GM19035 (cell line): ENCODE results near the gene TRAF4.
A peak's percentile ranks its signal among the peaks of the same experiment; 100 is the strongest.
"Not testable (repeated sequence)": the region's sequence is repeated elsewhere in the genome, so short reads cannot be mapped to it uniquely, and the experiment has no call there.

ENCODE experiments used
- ATAC-seq: cut with Tn5 transposase; IDR thresholded peaks from one replicate; pipeline ENCODE4 v1.9.1; 2021; ENCODE audit not compliant: unreplicated experiment

The TRAF4 gene

DNA sequence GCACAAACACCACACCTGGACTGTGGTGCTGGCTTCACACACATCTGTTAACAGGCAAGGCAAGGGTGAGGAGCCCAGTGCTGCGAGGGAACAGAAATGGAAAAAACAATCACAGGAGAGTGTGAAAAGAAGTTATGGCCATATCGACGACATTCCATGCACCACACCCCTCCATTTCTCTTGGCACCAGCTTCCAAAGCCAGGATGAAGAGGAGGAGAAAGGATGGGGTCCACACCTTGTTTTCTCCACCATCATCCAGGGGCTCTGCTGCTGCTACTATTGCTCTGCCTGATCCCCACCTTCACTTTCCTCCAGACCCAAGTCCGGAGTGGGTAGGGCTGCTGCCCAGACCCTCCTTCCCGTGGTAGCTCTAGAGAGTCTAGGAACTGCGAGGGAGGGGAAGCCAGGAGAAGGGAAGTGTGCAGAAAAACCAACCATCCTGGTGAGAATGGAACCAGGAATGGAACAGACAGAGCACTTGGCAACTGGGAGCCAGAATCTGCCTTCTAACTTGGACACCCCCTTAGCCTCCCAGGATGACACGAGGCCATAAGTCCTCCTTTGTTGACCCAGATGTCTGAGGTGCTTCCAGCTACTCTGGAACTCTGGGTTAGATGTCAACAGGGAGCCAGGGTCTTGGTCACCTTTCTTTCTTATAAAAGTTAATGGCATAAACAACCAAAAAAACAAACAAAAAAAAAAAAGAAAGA is 31.0 kb upstream of the TRAF4 start:
- ATAC-seq = no peak

DNA sequence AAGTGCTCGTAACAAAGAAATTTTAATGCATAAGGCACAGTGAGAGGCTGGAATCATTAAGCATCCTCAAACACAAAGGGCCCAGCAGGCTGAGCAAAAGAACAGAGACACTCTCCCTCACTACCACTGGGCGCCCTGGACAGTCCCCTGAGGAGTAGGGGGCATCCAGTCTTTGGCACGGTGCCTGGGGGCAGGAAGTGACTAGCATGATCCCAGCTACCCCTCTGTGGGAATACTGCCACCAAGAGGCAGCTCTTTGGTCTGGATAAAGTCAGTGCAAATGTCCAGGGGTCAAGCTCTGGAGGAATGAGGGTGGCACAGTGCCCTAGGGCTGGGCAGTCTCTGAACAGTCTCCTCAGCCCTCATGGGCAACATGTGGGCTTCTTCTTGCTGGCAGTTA is 29.5 kb upstream of the TRAF4 start:
- no peak for ATAC-seq

DNA sequence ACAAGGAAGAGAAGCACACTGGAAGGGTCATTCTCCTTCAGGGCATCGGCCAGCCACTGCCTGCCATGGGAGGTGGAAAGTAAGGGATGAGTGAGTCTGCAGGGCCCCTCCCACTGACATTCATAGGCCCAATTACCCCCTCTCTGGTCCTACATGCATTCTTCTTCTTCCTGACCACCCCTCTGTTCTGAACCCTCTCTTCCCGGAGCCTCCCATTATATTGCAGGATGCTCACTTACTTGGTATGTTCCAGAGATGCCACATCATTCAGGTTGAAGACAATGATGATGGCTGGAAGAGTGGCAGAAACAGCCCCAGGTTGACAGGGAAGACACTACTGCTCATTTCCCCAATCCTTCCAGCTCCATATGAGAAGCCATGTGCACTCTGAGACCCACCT is 28.6 kb upstream of the TRAF4 start:
- ATAC-seq = no peak

DNA sequence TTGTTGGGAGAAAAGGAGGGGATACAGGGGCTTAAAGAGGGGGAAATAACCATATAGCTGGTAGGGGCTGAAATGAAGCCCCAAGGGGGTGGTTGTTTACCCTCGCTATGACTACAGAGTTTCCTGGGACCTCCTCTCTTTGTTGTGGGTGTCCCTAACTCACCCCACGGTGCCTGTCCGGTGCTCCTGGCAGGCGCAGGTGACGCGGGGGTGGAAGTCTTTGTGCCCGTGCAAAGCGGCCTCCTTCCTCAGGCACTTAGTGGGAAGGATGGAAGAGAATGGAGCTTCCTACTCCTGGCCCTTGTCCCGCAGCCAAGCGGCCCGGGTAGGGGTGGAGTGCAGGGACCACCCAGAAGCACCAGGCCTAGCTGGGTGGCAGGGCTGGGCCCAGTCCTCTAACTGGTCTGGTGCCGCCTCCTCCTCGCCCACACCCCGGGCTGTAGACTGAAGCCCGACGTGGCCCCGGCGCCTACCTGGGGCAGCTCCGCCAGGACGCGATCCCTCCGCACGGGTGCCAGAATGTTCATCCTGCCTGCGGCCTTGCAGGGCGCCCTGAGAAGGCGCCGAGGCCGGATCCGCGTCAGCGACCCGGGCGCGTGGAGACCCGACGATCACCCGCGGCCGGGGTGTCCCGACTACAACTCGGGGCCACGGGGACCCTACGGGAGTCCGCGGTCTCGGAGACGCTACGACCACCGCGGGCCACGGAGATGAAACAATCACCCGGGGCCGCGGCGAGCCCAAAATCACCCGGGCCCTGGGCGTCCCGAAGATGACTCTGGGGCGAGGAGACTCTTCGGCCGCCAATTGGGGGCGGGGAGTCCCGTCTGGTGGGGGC is 26.9 kb upstream of the TRAF4 start:
- no peak for ATAC-seq

DNA sequence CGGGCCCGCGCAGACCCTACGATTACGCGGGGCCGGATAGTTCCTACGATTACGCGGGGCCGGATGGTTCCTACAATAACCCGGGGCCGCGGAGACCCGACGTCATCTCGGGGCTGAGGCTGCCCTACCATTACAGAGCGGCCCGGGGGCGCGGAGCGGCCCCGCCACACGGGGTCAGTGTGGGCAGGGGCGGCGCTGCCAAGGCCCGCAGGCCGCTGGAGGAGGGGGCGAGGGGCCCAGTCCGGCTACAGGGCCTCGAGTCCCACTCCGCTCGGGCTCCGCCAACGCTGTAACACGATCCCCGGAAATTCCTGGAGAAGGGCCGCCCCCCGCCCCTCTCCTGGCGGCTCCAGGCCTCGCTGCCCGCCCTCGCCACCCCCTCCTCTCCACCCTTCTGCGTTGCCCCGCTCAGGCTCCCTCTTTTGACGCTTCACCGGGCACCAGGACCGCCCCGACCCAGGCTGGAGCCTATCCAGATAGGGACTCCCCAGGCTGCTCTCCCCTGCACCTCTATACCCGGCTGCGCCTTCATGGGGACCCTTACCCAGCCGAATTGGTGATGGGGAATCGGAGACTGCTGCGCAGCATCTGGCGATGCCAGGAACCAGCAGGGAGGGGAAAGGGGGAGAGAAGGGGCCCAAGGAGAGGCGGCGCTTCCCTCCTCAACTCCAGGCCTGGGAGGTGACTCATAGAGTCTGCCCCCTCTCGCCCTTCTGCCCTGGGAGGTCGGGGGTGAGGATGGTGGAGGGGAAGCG is 26.1 kb upstream of the TRAF4 start, which contains the start of gene RAB34:
Gene RAB34, minus strand, starts transcription at position 291 of the 755 bp plus-strand sequence. CDS start 602 bp downstream, outside the sequence.
- no peak for ATAC-seq

DNA sequence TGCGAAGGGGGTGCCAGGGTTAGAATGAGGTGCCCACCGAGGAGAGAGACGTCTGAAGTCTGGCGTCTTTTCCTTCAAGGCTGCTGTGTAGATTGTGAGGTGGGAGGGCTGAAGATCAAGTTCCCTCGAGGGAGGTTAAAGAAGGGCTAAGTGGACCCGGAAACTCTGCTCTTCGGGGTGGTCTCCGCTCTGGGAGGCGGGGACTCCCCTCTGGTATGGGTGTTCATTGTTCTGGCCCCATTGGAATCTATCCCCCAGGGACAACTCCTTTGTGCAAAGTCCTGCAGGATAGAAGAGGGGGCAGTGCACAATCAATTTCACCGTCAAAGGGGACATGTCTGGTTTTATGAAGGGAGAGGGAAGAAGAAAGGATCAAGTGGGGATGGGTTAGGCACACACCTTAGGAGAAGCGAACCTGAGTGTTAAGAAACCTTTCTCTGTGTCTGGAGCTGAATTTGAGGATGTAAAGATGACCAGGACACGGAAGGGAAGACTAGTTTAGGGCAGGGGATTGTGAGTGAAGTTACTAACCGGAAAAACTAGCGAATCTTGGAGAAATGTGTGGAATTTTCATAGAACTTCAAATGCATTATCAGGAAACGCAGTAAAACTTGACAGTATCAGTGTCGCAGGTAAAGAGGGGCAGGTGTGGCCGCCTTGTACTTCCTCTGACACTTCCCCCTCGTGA is 25.3 kb upstream of the TRAF4 start:
- no peak for ATAC-seq

DNA sequence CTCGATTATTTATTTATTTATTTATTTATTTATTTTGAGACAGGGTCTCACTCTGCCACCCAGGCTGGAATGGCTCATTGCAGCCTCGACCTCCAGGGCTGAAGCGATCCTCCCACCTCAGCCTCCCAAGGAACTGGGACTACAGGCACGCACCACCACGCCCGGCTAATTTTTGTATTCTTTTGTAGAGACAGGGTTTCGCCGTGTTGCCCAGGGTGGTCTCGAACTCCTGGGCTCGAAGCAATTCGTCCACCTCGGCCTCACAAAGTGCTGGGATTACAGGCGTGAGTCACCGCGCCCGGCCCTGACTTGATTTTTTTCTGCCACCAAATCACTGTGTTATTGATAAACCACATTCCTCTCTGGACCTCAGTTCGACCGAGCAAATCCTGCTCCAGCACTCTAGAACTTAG is 24.8 kb upstream of the TRAF4 start:
- no peak for ATAC-seq

DNA sequence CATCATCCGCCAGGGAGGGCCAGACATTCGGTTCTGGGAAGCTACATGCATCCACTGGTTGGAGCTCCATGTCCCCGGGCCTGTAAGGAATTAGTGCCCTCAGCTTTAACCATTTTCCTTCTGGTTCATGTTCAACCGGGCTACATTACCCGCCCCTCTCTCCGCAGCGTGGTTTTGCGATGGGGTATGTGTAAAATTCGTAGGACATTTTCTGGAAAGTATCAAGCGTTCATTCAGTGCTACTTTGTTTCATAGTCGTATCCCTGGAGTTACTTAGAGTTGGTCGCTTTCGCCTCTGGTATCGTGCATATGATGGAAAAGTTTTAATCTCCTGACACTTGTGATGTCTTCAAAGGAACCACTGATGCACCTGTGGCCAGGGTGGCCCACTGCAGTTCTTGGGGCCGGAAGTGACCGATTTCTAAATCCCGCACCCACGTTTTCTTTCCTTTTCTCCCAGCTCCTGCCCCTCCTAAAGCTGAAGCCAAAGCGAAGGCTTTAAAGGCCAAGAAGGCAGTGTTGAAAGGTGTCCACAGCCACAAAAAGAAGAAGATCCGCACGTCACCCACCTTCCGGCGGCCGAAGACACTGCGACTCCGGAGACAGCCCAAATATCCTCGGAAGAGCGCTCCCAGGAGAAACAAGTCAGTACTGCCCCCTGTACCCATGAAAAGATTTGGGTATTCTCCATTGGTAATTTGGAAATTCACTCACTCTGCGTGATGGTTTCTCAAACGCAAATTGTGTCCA is 23.4 kb upstream of the TRAF4 start:
- no peak for ATAC-seq

DNA sequence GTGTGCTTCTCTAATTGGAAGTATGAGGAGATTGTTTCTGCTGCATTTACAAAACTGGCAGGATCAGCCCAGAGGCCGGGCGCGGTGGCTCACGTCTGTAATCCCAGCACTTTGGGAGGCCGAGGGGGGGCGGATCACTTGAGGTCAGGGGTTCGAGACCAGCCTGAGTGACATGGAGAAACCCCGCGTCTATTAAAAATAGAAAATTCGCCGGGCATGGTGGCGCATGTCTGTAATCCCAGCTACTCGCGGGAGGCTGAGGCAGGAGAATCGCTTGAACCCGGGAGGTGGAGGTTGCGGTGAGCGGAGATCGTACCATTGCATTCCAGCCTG is 22.8 kb upstream of the TRAF4 start:
- ATAC-seq = not testable (repeated sequence)

DNA sequence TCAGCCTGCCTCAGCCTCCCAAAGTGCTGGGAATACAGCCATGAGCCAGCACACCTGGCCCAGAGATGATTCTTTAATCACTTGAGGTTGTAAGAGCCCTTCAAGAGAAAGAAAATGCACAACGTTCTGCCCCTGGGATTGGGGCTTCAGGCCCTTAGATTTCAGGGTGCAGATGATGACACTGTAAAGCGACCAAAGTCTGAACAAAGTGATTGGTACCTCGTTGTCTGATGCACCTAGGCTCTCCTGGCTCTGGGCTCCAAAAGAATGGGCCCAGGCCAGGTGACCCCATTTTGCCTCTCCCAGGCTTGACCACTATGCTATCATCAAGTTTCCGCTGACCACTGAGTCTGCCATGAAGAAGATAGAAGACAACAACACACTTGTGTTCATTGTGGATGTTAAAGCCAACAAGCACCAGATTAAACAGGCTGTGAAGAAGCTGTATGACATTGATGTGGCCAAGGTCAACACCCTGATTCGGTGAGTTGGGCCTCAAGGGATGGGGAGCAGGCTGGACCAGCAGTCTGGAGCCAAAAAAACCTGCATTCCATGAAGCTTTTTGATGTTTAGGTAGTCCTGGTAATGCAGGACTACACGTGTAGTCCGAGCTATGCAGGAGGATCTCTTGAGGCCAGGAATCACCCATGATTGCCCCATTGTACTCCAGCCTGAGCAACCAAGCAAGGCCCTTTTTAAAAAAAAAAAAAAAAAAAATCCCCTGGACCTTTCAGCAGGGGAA is 21.2 kb upstream of the TRAF4 start:
- ATAC-seq = no peak

DNA sequence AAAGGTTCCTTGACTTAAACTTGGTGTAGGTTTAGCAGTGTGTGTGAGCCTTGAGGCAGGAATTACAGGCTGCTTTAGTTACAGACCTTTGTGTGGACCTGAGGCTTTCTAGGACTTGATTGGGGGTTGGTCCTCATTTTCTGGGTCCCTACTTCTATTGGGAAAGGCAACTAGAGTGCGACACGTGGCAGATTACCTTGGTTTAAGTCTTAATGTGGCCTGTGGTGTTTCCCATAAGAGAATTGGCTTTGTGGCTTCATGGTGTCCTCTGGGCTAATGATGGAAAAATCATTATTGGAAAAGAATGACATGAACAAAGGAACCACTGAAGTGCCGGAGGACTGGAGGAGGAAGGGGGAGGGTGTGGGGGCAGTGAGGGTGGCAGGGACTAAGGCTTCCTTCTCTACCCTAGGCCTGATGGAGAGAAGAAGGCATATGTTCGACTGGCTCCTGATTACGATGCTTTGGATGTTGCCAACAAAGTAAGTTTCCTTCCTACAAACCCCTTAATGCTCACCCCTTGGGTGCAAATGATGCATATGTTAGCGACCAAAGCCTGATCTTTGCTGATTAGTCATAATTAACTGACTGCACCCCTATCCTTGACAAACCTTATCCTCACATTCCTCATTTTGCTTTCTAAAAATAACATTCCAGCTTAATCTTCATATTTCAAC is 20.5 kb upstream of the TRAF4 start:
- no peak for ATAC-seq

DNA sequence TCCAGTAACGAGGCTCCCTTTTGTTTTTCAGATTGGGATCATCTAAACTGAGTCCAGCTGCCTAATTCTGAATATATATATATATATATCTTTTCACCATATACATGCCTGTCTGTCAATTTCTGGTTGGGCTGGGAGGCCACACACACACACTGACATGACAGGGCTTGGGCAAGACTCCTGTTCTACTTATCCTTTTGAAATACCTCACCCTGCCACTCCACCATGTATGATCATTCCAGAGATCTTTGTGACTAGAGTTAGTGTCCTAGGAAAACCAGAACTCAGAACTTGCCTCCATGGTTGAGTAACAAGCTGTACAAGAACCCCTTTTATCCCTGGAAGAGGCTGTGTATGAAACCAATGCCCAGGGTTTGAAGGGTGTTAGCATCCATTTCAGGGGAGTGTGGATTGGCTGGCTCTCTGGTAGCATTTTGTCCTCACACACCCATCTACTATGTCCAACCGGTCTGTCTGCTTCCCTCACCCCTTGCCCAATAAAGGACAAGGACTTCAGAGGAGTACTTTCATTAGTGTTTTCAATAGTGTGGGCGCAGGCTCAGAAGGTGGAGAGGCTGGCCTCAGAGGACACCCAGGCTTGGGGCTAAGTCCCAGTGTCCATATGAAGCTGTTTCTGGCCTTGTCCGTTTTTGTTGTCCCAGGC is 19.8 kb upstream of the TRAF4 start:
- not testable (repeated sequence) for ATAC-seq

DNA sequence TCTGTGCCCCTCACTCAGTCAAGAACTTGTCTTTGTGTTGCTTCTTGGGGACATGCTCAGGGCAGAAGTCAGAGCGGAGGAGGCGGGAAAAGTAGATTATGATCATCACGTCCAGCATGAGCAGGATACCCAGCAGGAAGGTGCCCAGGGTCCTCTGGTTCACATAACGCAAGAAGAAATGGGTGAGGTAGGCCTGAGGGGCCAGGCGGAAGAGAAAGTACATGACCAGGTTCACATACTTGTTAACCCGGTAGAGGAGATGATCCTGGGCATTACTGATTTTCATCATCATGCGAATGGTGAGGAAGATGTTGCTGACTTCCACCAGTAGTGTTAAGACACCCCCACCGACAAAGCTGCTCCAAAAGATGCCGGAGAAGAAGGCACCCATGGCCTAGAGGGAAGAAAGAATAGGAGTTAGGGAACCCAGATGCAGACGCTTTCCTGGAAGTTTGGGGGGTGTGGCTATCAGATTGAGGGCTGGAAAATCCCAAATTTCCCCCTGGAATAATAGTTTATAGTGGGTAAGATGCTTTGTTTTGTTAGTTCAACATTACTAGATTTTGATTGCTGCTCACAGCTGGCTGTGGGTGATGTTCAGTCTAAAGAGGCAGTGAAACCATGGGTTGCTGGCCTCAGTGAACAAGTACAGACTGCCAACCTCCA is 19.2 kb upstream of the TRAF4 start:
- ATAC-seq = no peak

DNA sequence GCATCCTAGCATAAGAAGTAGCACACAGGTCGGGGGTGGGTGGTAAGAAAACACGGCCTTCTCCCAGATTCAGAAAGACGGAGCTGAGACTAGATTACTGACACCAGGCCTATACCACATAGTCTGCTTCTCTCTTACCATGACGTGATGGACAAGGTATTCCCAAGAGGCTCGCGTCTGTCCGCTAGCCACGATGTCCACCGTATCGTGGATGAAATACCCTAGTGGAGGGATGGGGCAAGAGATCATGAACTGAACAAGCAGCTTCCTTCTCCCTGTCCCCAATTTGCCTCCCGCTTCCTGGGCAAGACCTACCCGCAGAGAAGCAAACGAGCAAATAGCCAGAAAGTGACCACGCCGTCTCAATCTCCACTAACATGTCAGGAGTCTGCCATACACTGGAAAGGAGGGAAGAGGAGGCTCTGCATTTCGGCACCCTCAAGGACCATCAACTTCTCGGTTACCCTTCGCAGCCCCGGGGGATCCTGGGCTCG is 18.6 kb upstream of the TRAF4 start:
- no peak for ATAC-seq

DNA sequence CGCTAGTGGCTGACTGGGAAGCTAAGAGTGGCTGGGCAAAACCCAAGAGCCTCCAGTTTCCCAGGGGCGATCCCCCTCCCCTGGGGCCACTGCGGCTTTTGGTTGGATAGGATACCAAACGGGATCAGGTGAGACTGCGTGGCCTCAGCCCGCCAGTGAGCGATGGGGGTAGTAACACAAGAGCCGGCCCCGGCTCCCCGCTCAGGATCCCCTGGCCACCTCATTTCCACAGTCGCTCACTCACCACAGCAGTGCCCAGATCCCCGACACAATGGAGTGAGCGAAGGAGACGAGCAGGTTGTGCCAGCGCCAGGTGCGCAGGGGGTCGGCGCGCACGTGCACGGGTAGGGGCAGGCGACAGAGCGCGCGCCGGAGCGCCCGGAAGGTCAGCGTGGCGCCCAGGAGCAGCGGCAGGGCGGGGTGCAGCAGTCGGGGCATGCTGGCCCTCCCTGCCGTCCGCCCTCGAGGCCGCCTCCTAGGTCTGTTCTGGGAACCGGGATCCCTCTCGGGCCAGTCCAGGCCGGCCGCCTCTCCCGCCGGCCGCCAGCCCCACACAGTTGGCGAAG is 18.1 kb upstream of the TRAF4 start:
- peak; percentile 2 for ATAC-seq

DNA sequence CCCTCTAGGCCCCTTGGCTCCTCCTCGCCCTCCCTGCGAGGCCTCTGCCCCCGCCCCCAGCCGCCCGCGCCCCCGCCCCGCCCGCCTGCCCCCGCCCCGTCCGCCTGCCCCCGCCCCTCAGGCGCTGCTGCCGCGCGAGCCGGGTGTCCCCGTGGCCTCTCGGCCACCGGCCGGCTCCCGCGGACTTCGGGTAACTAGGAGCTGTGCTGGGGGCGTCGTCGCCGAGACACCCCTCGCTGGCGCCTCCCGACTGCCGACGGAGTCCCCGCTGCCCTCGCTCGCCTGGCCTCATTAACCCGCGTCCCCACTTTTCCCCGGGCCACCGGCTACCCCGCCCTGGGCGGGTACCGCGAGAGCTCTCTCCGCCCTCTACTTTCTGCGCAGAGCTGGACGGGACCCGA is 17.6 kb upstream of the TRAF4 start, which contains the start of gene TLCD1:
Gene TLCD1, minus strand, starts transcription at position 8 of the 401 bp plus-strand sequence. CDS start 136 bp downstream, outside the sequence.
- ATAC-seq = peak; percentile 16
